Activated gamma-delta T cell treated with anti-CD3 and anti-CD28 coated beads, Interleukin-2, amount 50 U/mL, for 16 hours (primary cell): ENCODE results near the gene KIRREL3.

Experiments used
- DNase-seq: peaks from one replicate; pipeline ENCODE4 v3.0.0-alpha.2; 2020; ENCODE audit warnings: low read depth

KIRREL3 gene

DNA sequence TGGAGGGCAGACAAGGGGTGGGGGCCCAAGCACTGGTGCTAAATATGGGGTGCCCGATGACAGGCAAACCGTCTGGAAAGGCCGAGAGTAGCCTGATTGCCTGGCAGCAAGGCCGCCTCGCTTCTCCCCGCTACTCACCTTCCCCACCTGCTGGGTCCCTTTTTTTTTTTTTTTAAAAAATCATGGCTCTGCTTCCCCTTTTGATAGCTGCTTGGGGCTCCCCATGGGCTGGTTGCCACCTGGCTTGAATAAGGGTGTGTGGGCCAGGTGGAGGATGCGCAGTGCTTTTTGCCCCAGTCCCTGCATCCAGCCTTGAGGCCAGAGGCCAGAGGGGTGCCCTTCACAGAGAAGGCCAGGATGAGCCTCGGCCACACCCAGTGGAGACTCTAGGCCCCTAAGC is 533.1 kb downstream of the KIRREL3 start:
- no peak for DNase-seq

DNA sequence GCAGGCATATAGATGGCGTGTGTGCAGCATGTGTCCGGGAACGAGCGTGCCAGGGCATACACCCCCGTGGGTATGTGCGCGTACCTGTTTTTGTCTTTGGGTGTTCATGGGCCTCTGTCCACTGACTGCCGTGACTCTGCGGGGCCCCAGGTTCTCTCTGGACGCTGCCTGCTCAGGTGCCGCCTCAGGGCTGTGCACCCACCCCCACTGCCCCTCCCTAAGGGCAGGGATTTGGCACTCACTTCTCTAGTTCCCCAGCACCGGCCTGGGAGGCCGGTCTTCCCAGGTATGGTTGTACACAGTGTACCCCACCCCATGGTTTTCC is 533.6 kb downstream of the KIRREL3 start:
- DNase-seq: no peak

DNA sequence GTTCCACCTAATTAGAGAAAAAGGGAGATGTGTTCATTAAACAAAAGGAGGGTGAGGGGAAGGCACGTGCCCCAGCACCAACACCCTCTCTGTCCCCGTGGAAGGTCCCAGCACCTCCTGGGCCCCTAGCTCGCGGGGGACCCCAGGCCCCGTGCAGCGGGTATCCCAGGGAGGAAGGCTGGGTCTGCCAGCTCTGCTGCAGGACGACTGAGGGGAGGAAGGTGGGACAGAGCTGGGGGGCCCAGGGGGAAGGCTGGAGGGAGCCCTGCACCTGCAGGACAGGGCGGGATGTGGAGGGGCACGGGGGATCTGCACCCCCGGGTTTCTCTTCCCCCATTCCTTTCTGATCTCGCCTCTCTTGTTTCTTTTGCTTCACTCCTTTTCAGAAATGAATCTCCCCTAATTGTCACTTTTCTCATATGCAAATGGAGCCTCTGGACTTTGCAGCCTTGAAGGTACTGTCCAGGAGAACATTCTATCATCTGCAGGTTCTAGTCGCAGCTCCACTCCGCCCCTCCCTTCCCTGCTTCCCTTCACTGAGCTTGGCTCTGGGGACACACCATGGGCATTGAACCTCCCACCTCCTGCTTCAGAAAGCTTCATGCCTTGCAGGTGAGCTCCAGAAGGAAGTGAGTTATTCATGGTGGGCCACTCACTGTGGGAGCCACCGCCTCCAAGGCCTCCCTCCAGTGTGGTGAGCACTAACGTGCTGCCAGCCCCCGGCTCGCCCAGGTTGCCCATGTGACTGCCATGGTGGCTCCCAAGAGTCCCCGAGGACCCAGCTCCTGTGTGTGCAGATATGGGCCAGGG is 534.1 kb downstream of the KIRREL3 start:
- no peak for DNase-seq

DNA sequence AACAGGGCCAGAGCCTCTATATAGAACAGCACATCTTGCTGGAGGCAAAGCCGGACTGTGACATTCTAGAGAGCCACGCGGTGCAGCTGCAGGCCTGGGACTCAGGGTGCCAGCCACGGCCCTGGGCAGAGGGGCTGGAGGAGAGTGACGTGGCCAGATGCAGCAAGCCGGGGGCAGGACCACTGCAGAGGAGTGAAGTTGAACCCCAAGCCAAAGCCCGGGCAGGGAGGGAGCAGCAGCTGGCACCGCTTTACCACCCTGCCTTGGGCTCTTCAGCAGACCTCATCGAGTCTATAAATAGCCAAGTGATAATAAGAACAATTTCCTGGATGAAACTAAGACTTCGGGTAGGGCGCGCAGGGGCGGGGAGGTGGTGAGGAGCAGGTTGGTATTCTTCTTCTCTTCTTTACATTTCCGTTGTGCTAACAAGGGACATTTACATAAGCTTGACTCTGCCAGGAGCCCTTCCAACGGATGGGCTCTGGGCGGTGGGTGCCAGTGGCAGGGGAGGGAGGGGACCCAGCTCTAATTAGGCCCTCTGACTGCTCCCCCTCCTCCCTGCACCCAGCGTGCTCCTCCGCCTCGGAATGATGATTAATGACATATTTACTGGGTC is 534.9 kb downstream of the KIRREL3 start:
- DNase-seq: no peak

- no peak for DNase-seq
Measured at GRCh38 chr11:126464796-126465195, 535.8 kb downstream of the KIRREL3 start.

- no peak for DNase-seq
Measured at GRCh38 chr11:126462422-126462821, 538.1 kb downstream of the KIRREL3 start.

DNA sequence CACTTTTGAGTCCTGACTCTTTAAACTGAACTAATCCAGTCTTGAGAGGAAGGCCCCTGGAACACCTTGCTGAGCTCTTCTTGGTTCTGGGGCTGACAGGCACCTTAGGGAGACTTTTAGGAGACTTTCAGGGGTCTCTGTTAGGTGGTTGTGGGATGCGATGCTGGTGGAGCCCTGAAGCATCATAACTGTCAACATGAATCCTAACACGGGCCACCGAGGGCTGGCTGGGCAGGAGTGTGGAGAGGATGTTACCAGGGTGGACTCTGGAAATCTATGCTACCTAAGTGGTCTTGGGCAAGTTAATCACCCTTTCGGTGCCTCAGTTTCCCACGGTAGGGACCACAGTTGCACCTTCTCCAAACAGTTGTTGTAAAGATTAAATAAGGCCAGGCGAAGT is 538.6 kb downstream of the KIRREL3 start:
- no peak for DNase-seq

DNA sequence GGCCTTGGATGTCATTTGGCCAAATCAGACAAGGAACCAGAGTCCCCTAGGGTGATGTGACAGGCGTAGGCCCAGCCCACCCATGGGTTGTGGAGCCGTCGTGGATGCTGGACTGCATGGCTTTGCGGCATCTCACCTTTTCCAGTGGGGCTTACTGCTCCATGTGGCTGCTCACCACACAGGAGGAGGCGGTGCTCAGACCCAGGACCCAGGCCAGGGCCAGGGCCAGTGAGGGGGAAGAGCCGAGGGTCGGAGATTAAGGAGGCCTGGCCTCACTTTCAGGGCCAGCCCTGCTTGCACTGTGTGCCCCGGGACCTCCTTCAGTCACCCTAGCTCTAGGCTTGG is 539.5 kb downstream of the KIRREL3 start:
- no peak for DNase-seq

DNA sequence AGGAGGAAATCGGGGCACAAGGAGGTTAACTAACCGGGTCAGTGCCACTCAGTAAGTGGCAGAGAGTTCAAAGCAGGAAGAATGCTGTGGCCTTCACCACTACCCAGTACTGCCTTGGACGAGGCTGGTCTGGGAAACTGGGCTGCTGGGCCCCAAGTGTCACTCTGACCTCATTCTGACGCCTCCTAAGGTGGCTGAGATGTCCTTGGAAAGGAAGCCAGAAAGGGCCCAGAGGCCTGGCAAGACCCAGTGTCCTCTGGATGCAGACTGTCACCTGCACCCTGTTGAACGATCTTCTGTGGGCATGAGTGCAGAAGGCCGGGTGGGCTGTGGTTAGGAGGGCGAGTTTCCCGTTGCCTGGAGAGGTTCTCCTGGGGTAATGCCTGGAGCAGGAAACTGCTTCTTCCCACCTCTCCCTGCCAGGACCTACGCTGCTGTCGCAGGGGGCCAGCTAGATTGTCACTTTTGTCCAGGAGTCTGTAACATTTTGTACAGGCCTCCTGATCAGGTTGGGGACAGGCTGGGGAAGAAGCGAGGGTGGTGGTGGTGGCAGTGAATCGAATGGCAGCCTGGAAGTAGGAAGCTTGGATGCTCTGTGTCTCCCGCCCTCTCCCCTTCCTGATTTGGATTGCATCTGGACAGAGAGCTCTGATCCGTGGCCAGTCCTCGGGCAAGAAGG is 540.0 kb downstream of the KIRREL3 start:
- DNase-seq: no peak

DNA sequence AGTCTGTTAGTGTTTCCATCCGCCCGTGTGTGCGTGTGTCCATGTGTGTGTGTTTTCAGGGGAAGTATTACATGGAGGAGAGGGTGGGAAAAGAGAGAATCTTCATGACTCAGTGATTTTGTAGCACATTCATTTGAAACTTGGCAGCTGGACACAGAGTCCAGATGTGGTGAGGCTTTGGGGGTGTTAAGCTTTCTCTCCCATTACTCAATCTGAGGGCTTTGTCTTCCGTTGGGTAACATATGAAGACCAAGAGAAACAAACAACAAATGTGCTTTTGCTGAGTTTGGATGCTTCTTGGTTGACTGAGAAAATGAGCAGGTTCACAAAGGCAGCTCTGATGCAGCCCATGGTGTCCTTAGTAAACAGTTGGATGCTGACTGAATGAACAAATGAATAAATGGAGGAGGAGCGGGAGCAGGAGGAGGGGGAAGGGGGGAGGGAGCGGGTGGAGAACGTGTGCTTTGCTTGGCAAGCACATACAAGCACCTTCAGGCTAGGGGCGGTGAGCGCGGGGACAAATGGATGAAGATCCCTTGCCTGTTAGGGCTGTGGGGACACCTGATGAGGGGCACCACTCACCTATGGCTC is 540.8 kb downstream of the KIRREL3 start:
- no peak for DNase-seq

GRCh38 chr11:126457817-126458216 is 542.8 kb downstream of the KIRREL3 start:
- DNase-seq: no peak

- DNase-seq: no peak
Measured at GRCh38 chr11:126456783-126457542, 543.6 kb downstream of the KIRREL3 start.

GRCh38 chr11:126456089-126456488 is 544.5 kb downstream of the KIRREL3 start:
- DNase-seq: no peak

DNA sequence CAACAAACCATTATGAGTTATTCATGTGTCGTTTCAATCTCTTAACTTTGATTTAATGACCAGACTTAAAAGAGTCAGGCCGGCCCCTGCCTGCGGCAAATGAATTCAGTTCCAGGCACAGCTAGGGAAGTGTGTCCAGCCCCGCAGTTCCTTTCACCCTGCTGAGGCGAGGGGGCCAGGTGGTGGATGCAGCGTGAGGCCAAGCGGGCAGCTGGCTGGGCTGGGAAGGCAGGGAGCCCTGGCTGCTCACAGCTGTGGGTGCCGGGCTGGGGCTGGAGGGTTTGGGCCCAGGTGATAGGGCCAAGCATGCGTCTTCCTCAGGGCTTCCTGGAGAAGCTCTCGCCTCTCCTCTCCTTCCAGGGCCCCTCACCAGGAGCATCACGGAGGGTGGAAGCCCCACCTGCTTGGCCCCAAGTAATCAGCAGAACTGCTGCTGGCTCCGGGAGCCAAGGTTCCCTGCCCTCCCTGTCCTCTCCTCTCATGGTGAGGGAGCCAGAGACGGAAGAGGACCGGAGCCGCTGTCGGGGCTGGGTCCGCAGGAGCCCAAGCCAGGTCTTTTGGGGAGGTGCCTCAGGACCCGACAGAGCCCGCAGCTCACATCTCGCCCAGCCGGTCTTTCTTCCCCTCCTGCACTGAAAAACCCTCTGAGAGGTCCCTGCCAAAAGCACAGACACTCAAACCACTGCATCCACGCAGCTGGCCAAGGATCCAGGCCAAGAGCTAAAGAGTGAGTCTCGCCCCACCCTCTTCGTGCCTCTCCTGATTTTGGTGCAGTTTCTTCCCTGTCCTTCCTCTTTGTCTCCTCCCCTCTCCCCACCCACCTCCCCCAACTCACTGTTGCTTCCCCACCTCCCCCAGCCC is 548.1 kb downstream of the KIRREL3 start:
- DNase-seq: no peak

GRCh38 chr11:126451211-126451802 is 549.3 kb downstream of the KIRREL3 start:
- no peak for DNase-seq

- no peak for DNase-seq
Measured at GRCh38 chr11:126450806-126451205, 549.8 kb downstream of the KIRREL3 start.

- no peak for DNase-seq
Measured at GRCh38 chr11:126450198-126450597, 550.4 kb downstream of the KIRREL3 start.

DNA sequence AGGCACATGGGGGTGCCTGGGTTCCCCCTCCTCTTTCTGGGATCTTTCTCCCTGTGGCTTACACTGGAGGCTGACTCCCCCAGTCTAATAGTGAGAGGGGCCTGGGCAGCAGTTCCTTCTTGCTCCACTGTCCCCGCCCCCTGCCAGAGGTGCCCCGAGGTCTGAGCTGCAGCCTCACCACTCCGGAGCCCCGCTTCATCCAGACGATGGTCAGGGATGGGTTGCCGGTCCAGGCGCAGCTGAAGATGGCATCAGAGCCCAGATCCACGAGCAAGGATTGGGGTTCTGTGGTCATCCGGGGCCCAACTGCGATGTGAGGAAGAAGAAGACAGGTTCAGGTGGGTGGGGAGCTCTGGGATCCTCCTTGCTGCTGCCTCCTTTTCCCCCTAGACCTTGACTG is 554.0 kb downstream of the KIRREL3 start:
- DNase-seq: no peak

DNA sequence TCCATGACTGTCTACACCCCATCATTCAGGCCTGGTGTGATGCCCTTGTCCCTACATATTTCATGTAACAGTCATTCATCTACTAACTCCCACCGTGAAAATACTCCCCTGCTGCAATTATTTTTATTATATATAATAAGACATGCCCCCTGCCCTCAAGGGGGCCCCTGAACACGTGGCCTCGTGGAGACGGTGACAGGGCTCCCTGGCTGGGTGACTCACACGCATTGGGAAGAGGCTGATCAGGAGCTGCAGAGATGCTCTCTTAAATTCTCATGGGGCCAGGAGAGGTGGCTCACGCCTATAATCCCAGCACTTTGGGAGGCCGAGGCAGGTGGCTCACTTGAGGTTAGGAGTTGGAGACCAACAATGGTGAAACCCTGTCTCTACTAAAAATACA is 556.5 kb downstream of the KIRREL3 start:
- no peak for DNase-seq

GRCh38 chr11:126443120-126443519 is 557.5 kb downstream of the KIRREL3 start:
- no peak for DNase-seq
